MM.1S (cell line): ENCODE results near the gene TTC7B.

Experiments used
- DNase-seq: peaks from one replicate; pipeline ENCODE4 v3.0.0-alpha.2; 2015
- H2AFZ ChIP-seq: fragments of 300-600 bp; sonication (generic); 2 replicates; pipeline ENCODE4 v1.6.0; 2016; ENCODE audit warnings: antibody characterized with exemption, low read length
- H3F3A ChIP-seq: fragments of 300-600 bp; sonication (generic); 2 replicates; pipeline ENCODE4 v1.6.1; 2016; ENCODE audit warnings: mild to moderate bottlenecking, antibody characterized with exemption, low read length, moderate library complexity, mixed read lengths; ENCODE audit not compliant: insufficient read depth
- H3K27ac ChIP-seq: fragments of 300-600 bp; sonication (generic); 2 replicates; pipeline ENCODE4 v1.5.1; 2016; ENCODE audit warnings: mild to moderate bottlenecking, low read length
- H3K27me3 ChIP-seq: fragments of 300-600 bp; sonication (generic); replicated peaks from 2 replicates; pipeline ENCODE4 v1.6.0; 2016; ENCODE audit warnings: low read length; ENCODE audit not compliant: insufficient read depth
- H3K36me3 ChIP-seq: fragments of 300-600 bp; sonication (generic); replicated peaks from 2 replicates; pipeline ENCODE4 v1.6.1; 2016; ENCODE audit warnings: mild to moderate bottlenecking, low read length, mixed read lengths; ENCODE audit not compliant: insufficient read depth
- H3K4me1 ChIP-seq: fragments of 300-600 bp; sonication (generic); 2 replicates; pipeline ENCODE4 v1.6.1; 2016; ENCODE audit warnings: low read length, mixed read lengths
- H3K4me2 ChIP-seq: fragments of 300-600 bp; sonication (generic); 2 replicates; pipeline ENCODE4 v1.6.0; 2016; ENCODE audit warnings: low read depth, low read length
- H3K4me3 ChIP-seq: fragments of 300-600 bp; sonication (generic); 2 replicates; pipeline ENCODE4 v1.5.1; 2016; ENCODE audit warnings: low read length, mixed read lengths
- H3K79me2 ChIP-seq: fragments of 300-600 bp; sonication (generic); 2 replicates; pipeline ENCODE4 v1.6.1; 2016; ENCODE audit warnings: mixed run types, low read length, mixed read lengths
- H3K9ac ChIP-seq: fragments of 300-600 bp; sonication (generic); 2 replicates; pipeline ENCODE4 v1.6.1; 2016; ENCODE audit warnings: low read length, mixed read lengths
- H3K9me2 ChIP-seq: fragments of 300-600 bp; sonication (generic); replicated peaks from 2 replicates; pipeline ENCODE4 v1.6.1; 2016; ENCODE audit warnings: mild to moderate bottlenecking, low read length, mixed read lengths; ENCODE audit not compliant: insufficient read depth
- H3K9me3 ChIP-seq: fragments of 300-600 bp; sonication (generic); replicated peaks from 2 replicates; pipeline ENCODE4 v1.6.1; 2016; ENCODE audit warnings: mild to moderate bottlenecking, low read length, mixed read lengths; ENCODE audit not compliant: insufficient read depth
- H4K20me1 ChIP-seq: fragments of 300-600 bp; sonication (generic); 2 replicates; pipeline ENCODE4 v1.6.1; 2016; ENCODE audit warnings: mild to moderate bottlenecking, low read length, moderate library complexity, mixed read lengths; ENCODE audit not compliant: insufficient read depth
- CTCF ChIP-seq: fragments of 300-600 bp; sonication (generic); IDR thresholded peaks from 2 replicates; pipeline ENCODE4 v1.5.1; 2016; ENCODE audit warnings: antibody characterized with exemption, low read length, mixed read lengths
- EZH2 ChIP-seq: fragments of 300-600 bp; sonication (generic); optimal IDR thresholded peaks from 2 replicates; pipeline ENCODE3; 2017; ENCODE audit warnings: low read depth, mild to moderate bottlenecking, antibody characterized with exemption, low read length, mixed read lengths
- EZH2phosphoT487 ChIP-seq: fragments of 300-600 bp; sonication (generic); IDR thresholded peaks from 2 replicates; pipeline ENCODE4 v1.6.1; 2018; ENCODE audit warnings: antibody characterized with exemption, low read length

The TTC7B gene

GRCh38 chr14:90577661-90578282 is 238.5 kb downstream of the TTC7B start:
- Histone ChIP-seq H2AFZ (no peak overlapping the region), H4K20me1 (no peaks in the 10 kb centered on the region), H3K4me2 (no peak overlapping the region), H3K9ac (no peak overlapping the region), H3K36me3 (no peaks in the 10 kb centered on the region), H3K9me2 (no peaks in the 10 kb centered on the region), H3K27me3 (no peaks in the 10 kb centered on the region), H3K4me1 (no peaks in the 10 kb centered on the region), H3K4me3 (no peak overlapping the region), H3K27ac (no peak overlapping the region), H3K9me3 (no peaks in the 10 kb centered on the region), H3F3A (no peaks in the 10 kb centered on the region), H3K79me2 (no peaks in the 10 kb centered on the region)
- no peak for TF ChIP-seq EZH2phosphoT487
- no peak for TF ChIP-seq CTCF
- TF ChIP-seq EZH2, result no peak
- no peak for DNase-seq

- no peak for DNase-seq
- TF ChIP-seq EZH2phosphoT487, result no peak
- TF ChIP-seq EZH2, result no peak
- TF ChIP-seq CTCF, result no peak
- Histone ChIP-seq H3K27me3 (no peaks in the 10 kb centered on the region), H3F3A (no peaks in the 10 kb centered on the region), H3K27ac (no peak overlapping the region), H3K9ac (no peak overlapping the region), H3K4me2 (no peak overlapping the region), H2AFZ (no peak overlapping the region), H3K36me3 (no peaks in the 10 kb centered on the region), H3K9me3 (no peaks in the 10 kb centered on the region), H4K20me1 (no peaks in the 10 kb centered on the region), H3K9me2 (no peaks in the 10 kb centered on the region), H3K4me3 (no peak overlapping the region), H3K4me1 (no peaks in the 10 kb centered on the region), H3K79me2 (no peaks in the 10 kb centered on the region)
Measured at GRCh38 chr14:90576981-90577660, 239.1 kb downstream of the TTC7B start.

- no peaks in the 10 kb centered on the region for H3F3A ChIP-seq
- H3K4me2 ChIP-seq, result no peak overlapping the region
- H3K4me3 ChIP-seq, result no peak overlapping the region
- no peaks in the 10 kb centered on the region for H3K27me3 ChIP-seq
- TF ChIP-seq EZH2, result no peak
- TF ChIP-seq CTCF, result no peak
- TF ChIP-seq EZH2phosphoT487, result no peak
- no peak overlapping the region for H3K27ac ChIP-seq
- no peaks in the 10 kb centered on the region for H3K9me3 ChIP-seq
- H3K36me3 ChIP-seq, result no peaks in the 10 kb centered on the region
- no peaks in the 10 kb centered on the region for H3K4me1 ChIP-seq
- no peaks in the 10 kb centered on the region for H3K9me2 ChIP-seq
- H2AFZ ChIP-seq, result no peak overlapping the region
- H3K9ac ChIP-seq, result no peak overlapping the region
- DNase-seq, result no peak
- no peaks in the 10 kb centered on the region for H3K79me2 ChIP-seq
- no peaks in the 10 kb centered on the region for H4K20me1 ChIP-seq
Measured at GRCh38 chr14:90576581-90576980, 239.6 kb downstream of the TTC7B start.
